ENCODE measurements around the gene METRNL.

The METRNL gene

GRCh38 chr17:83078378-83079351 is 744 bp upstream of the METRNL start:
- Histone ChIP-seq H3K9me3 (ENCODE audit: insufficient read depth, low read length) (no peaks in the 10 kb centered on the region), H3K27ac (ENCODE audit: low read depth, low read length) (no peak overlapping the region), H4K20me1 (ENCODE audit: low read depth, low read length) (no peaks in the 10 kb centered on the region), H3F3A (ENCODE audit: insufficient read depth) (peaks cover 11% of the 10 kb centered on the region), H3K79me2 (ENCODE audit: insufficient read depth, low read length) (peaks cover 4% of the 10 kb centered on the region; the same call in 1 of the 2 replicates), H3K4me2 (ENCODE audit: low read depth, low read length, poor library complexity, severe bottlenecking) (peak overlapping the region; percentile 38), H3K9me2 (replicated peaks; ENCODE audit: insufficient read depth, low read length) (no peaks in the 10 kb centered on the region), H3K36me3 (ENCODE audit: low read length) (no peaks in the 10 kb centered on the region), H3K9ac (ENCODE audit: low read length) (peak overlapping the region; percentile 28; the same call in 1 of the 2 replicates), H3K27me3 (ENCODE audit: low read length) (no peaks in the 10 kb centered on the region), H3K4me3 (ENCODE audit: insufficient read depth, low read length, poor library complexity, severe bottlenecking) (peak overlapping the region; percentile 26), H2AFZ (ENCODE audit: low read depth, low read length, severe bottlenecking) (no peak overlapping the region)
- TF ChIP-seq EZH2phosphoT487 (conservative IDR thresholded peaks at IDR 0.05; ENCODE audit: low read length) (no peak), CTCF (IDR thresholded peaks at IDR 0.05; ENCODE audit: insufficient read depth, low read length, poor library complexity, severe bottlenecking) (no peak)

GRCh38 chr17:83079766-83080578 is 563 bp downstream of the METRNL start:
- H3K9me2 ChIP-seq (replicated peaks; ENCODE audit: insufficient read depth, low read length): no peaks in the 10 kb centered on the region
- H3F3A ChIP-seq (ENCODE audit: insufficient read depth): peaks cover 11% of the 10 kb centered on the region
- H3K4me2 ChIP-seq (ENCODE audit: low read depth, low read length, poor library complexity, severe bottlenecking): peak overlapping the region; percentile 53
- H3K27me3 ChIP-seq (ENCODE audit: low read length): no peaks in the 10 kb centered on the region
- no peaks in the 10 kb centered on the region for H3K9me3 ChIP-seq (ENCODE audit: insufficient read depth, low read length)
- H3K27ac ChIP-seq (ENCODE audit: low read depth, low read length): peak overlapping the region; percentile 76
- no peak overlapping the region for H2AFZ ChIP-seq (ENCODE audit: low read depth, low read length, severe bottlenecking)
- TF ChIP-seq CTCF (IDR thresholded peaks at IDR 0.05; ENCODE audit: insufficient read depth, low read length, poor library complexity, severe bottlenecking): no peak
- TF ChIP-seq EZH2phosphoT487 (conservative IDR thresholded peaks at IDR 0.05; ENCODE audit: low read length): no peak
- peak overlapping the region; percentile 54 for H3K9ac ChIP-seq (ENCODE audit: low read length)
- peaks cover 4% of the 10 kb centered on the region; the same call in 1 of the 2 replicates for H3K79me2 ChIP-seq (ENCODE audit: insufficient read depth, low read length)
- H3K4me3 ChIP-seq (ENCODE audit: insufficient read depth, low read length, poor library complexity, severe bottlenecking): peak overlapping the region; percentile 50
- H3K36me3 ChIP-seq (ENCODE audit: low read length): no peaks in the 10 kb centered on the region
- H4K20me1 ChIP-seq (ENCODE audit: low read depth, low read length): no peaks in the 10 kb centered on the region

GRCh38 chr17:83080579-83080857 is 1.1 kb downstream of the METRNL start:
- peaks cover 7% of the 10 kb centered on the region; the same call in 1 of the 2 replicates for H3K79me2 ChIP-seq (ENCODE audit: insufficient read depth, low read length)
- H3F3A ChIP-seq (ENCODE audit: insufficient read depth): peaks cover 11% of the 10 kb centered on the region
- peak overlapping the region; percentile 53 for H3K4me2 ChIP-seq (ENCODE audit: low read depth, low read length, poor library complexity, severe bottlenecking)
- TF ChIP-seq CTCF (IDR thresholded peaks at IDR 0.05; ENCODE audit: insufficient read depth, low read length, poor library complexity, severe bottlenecking): no peak
- H3K9me3 ChIP-seq (ENCODE audit: insufficient read depth, low read length): no peaks in the 10 kb centered on the region
- peak overlapping the region; percentile 76 for H3K27ac ChIP-seq (ENCODE audit: low read depth, low read length)
- H3K27me3 ChIP-seq (ENCODE audit: low read length): no peaks in the 10 kb centered on the region
- H3K9me2 ChIP-seq (replicated peaks; ENCODE audit: insufficient read depth, low read length): no peaks in the 10 kb centered on the region
- no peak overlapping the region for H2AFZ ChIP-seq (ENCODE audit: low read depth, low read length, severe bottlenecking)
- peak overlapping the region; percentile 54 for H3K9ac ChIP-seq (ENCODE audit: low read length)
- H3K4me3 ChIP-seq (ENCODE audit: insufficient read depth, low read length, poor library complexity, severe bottlenecking): peak overlapping the region; percentile 50
- H4K20me1 ChIP-seq (ENCODE audit: low read depth, low read length): no peaks in the 10 kb centered on the region
- no peaks in the 10 kb centered on the region for H3K36me3 ChIP-seq (ENCODE audit: low read length)

Measured in SU-DHL-6 (cell line).